Mesodermal cell (in vitro differentiated cells): ENCODE data around the gene RGS3.

Experiments used
- H3K27ac ChIP-seq: 2 replicates; pipeline ENCODE4 v1.7.0; 2013; ENCODE audit warnings: mild to moderate bottlenecking, low read depth, low read length, moderate library complexity; ENCODE audit not compliant: severe bottlenecking
- H3K36me3 ChIP-seq: 2 replicates; pipeline ENCODE4 v1.7.1; 2013; ENCODE audit warnings: mild to moderate bottlenecking, low read length, moderate library complexity; ENCODE audit not compliant: control insufficient read depth, insufficient read depth
- H3K4me1 ChIP-seq: one replicate; pipeline ENCODE4 v1.7.1; 2013; ENCODE audit warnings: mild to moderate bottlenecking, low read length; ENCODE audit not compliant: insufficient read depth, control insufficient read depth, poor library complexity, severe bottlenecking
- H3K4me3 ChIP-seq: 2 replicates; pipeline ENCODE4 v1.7.0; 2013; ENCODE audit warnings: low read length, control low read depth, mild to moderate bottlenecking; ENCODE audit not compliant: insufficient read depth, poor library complexity, severe bottlenecking; ENCODE audit errors: extremely low read depth
- H3K9me3 ChIP-seq: 2 replicates; pipeline ENCODE4 v1.7.1; 2013; ENCODE audit warnings: mild to moderate bottlenecking, low read length, moderate library complexity; ENCODE audit not compliant: control insufficient read depth
- WGBS, 2 experiments: methylation state at CpG; one replicate each; pipeline ENCODE4 v1.1.5; 2013; ENCODE audit warnings: missing lambda C conversion rate in 2 of 2; ENCODE audit not compliant: insufficient coverage in 2 of 2; 5-methylcytosine and 5-hydroxymethylcytosine counted together

The RGS3 gene

DNA sequence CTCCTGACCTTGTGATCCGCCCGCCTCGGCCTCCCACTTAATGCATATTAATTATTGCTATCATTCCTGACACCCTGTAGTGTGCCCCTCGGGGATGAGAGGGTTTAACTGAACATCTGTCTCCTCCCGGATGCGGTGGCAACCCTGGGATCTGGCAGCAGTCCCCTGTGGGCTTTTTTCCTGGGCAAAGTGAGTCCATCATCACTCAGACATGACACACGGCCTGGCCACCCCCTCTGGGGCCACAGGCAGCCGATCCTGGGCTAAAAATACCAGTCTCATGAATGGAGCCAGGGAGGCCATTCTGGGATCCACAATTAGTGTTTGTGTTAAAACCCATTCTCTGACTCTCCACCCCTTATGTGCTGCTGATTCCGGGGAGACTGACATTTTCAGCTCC is 161.2 kb downstream of the RGS3 start:
- no peak overlapping the region for H3K27ac ChIP-seq
- H3K36me3 ChIP-seq = no peaks in the 10 kb centered on the region
- WGBS, 2 experiments = 79 to 82% methylated on average over 8 of the region's 9 CpGs

GRCh38 chr9:113625486-113625885 is 162.0 kb downstream of the RGS3 start:
- Histone ChIP-seq H3K27ac (no peak overlapping the region), H3K4me3 (no peak overlapping the region), H3K36me3 (no peaks in the 10 kb centered on the region), H3K4me1 (peaks cover 33% of the 10 kb centered on the region), H3K9me3 (no peaks in the 10 kb centered on the region)
- 99 to 100% methylated on average over 7 of the region's 8 CpGs for WGBS, 2 experiments

More for the DNA sequence above, 161.2 kb downstream of the RGS3 start:
- H3K9me3 ChIP-seq = no peaks in the 10 kb centered on the region
- peaks cover 40% of the 10 kb centered on the region for H3K4me1 ChIP-seq
- no peak overlapping the region for H3K4me3 ChIP-seq

DNA sequence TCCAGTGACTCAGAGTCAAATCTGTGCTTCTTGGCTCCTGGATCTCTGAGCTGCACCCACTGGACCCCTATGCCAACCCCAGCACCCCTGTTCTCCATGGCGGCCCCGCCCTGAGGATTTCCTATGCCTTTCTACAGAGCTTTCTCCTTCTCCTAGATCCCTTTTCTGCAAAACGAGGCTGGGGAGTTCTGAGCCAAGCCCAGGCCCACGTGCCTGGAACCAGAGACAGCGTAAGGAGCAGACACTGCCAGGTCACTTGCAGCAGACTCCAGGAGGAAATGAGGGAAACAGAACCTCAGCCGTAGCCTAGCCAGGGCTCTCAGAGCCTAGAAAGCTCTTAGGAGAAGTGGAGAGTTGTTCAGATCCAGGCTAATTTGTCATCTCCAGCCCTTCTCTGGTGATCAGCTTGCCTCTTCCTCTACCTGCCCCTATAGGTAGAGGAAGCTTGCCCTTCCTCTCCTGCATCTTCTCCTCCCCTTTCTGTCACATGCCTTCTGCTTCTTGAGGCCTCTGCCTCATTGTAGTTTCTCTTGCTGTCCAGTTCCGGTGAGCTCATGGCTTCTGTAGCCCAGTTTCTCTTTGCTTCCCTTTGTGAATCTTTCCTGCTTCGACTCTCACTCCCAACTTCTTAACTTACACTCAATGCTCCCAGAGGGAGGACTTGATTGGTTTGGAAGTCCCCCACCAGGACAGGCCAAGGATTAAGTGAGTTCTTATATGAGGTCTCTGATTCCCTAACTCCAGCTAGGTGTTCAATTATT is 163.4 kb downstream of the RGS3 start:
- 90 to 100% methylated on average over 3 to 6 of the region's 8 CpGs for WGBS, 2 experiments
- Histone ChIP-seq H3K9me3 (no peaks in the 10 kb centered on the region), H3K4me3 (no peak overlapping the region), H3K4me1 (peaks cover 24% of the 10 kb centered on the region), H3K27ac (no peak overlapping the region), H3K36me3 (no peaks in the 10 kb centered on the region)

GRCh38 chr9:113628621-113629020 is 165.1 kb downstream of the RGS3 start:
- WGBS, 2 experiments = 91 to 94% methylated on average over 1 to 3 of the region's 4 CpGs

DNA sequence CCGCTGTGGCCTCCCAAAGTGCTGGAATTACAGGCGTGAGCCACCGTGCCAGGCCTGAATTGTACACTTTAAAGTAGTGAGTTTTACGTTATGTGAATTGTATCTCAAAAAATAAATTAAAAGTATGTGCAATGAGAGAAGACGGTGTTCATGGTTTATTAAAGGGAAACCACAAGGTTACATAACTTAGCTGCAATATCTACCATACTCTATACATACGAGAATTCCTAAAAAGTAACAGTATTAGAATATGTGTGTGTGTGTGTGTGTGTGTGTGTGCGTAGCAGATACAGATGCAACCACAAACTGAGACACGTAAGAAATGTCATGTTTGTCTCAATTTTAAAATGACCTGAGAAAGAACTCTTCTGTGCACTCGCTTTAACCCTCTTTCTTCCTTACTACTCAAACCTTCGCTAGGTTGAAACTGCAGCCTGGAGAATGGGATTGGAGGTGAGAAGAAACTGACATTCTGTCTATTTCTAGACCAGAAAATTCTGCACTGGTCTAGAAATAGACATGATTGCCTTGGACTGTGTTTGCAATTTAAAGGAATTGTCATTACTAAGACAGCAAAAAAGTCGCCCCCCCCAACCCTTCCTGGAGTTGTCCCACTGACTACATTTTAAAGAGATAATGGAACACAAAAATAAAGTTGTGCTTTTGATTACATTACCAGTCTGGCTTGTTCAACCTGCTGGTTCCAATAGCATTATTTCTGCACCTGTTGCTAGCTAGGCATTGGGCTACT is 167.0 kb downstream of the RGS3 start:
- H3K4me1 ChIP-seq = peaks cover 33% of the 10 kb centered on the region
- H3K4me3 ChIP-seq = no peak overlapping the region
- no peaks in the 10 kb centered on the region for H3K9me3 ChIP-seq
- 89 to 100% methylated on average over 1 to 3 of the region's 11 CpGs for WGBS, 2 experiments
- H3K27ac ChIP-seq = no peak overlapping the region
- no peaks in the 10 kb centered on the region for H3K36me3 ChIP-seq

More at GRCh38 chr9:113628621-113629020, 165.1 kb downstream of the RGS3 start:
- peaks cover 19% of the 10 kb centered on the region for H3K4me1 ChIP-seq
- no peaks in the 10 kb centered on the region for H3K36me3 ChIP-seq
- H3K4me3 ChIP-seq = no peak overlapping the region
- H3K27ac ChIP-seq = no peak overlapping the region
- H3K9me3 ChIP-seq = no peaks in the 10 kb centered on the region

DNA sequence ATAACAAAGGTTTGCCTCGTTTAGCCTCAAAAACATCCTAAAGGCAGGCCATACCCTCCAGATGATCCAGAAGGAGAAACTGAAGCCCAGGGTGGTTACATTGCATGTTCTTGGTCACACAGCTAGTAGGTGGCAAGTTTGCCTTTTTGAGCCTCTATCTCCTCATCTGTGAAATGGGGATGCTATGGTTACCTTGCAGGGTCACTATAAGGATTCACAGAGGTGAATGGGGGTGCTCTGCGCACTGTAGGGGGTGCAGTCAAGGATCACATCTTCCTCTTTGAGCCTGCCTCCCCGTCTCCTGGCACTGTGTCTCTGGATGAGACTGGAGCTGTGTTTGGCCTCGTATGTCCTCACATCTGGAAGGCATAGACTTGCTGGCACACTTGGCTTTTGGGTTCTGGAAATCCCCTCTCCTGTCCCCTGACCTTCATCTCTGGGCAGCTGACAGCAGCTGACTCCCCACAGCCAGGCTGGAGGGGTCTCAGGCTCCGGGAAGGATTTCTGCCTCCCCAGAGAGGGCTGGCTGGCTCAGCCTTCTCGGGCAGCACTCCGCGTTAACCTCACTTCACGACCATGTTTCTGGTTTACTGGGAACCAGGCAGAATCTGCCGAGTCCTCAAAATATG is 167.7 kb downstream of the RGS3 start:
- no peak overlapping the region for H3K27ac ChIP-seq
- 89 to 91% methylated on average over 7 to 9 of the region's 10 CpGs for WGBS, 2 experiments
- H3K4me3 ChIP-seq = no peak overlapping the region
- H3K9me3 ChIP-seq = no peaks in the 10 kb centered on the region
- H3K4me1 ChIP-seq = peaks cover 40% of the 10 kb centered on the region
- H3K36me3 ChIP-seq = no peaks in the 10 kb centered on the region

DNA sequence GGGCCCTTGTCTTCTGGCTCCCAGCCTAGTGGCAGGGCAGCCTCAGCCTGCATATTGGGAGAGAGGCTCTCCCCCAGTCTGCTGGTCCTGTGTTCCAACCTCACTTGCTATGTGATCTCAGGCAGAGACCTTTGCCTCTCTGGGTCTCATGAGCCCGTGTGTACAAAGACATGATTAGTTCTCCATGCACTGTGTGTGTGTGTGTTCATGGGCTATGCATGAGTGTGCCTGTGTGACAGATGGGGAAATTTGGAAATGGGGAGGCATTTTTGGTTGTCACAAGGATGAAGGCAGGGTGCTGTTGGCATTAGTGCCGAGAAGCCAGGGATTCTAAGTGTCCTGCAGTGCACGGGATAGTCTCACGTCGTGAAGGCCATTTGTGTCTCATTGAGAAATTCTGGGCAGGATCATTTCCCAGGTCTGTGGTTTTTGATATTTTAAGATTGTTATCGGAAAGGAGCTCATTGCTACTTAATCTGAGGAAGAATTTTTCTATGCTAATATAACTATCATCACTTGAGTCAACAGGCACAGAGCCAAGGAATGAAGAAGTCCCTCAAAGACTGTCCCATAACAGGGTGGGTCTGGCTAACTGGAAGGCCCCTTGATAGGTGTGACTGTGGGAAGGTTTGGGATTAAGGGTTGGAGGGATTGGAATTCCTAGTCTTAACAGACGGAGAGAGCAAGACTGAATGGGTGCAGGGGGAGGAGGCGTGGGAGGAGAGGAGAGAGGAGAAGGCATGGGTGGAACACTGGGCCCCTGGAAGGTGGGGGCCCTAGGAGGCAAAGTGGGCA is 168.5 kb downstream of the RGS3 start:
- H3K4me3 ChIP-seq = no peak overlapping the region
- no peaks in the 10 kb centered on the region for H3K36me3 ChIP-seq
- peak overlapping the region; percentile 39 for H3K27ac ChIP-seq
- WGBS, 2 experiments = 71 to 73% methylated on average over 4 to 7 of the region's 8 CpGs
- H3K4me1 ChIP-seq = peaks cover 44% of the 10 kb centered on the region
- no peaks in the 10 kb centered on the region for H3K9me3 ChIP-seq

- peaks cover 44% of the 10 kb centered on the region for H3K4me1 ChIP-seq
- no peaks in the 10 kb centered on the region for H3K36me3 ChIP-seq
- H3K4me3 ChIP-seq = no peak overlapping the region
- H3K9me3 ChIP-seq = no peaks in the 10 kb centered on the region
- 87 to 91% methylated on average over 12 to 14 of the region's 15 CpGs for WGBS, 2 experiments
- peak overlapping the region; percentile 58 for H3K27ac ChIP-seq
These were observed 169.5 kb downstream of the RGS3 start for GRCh38 chr9:113632776-113633590.

DNA sequence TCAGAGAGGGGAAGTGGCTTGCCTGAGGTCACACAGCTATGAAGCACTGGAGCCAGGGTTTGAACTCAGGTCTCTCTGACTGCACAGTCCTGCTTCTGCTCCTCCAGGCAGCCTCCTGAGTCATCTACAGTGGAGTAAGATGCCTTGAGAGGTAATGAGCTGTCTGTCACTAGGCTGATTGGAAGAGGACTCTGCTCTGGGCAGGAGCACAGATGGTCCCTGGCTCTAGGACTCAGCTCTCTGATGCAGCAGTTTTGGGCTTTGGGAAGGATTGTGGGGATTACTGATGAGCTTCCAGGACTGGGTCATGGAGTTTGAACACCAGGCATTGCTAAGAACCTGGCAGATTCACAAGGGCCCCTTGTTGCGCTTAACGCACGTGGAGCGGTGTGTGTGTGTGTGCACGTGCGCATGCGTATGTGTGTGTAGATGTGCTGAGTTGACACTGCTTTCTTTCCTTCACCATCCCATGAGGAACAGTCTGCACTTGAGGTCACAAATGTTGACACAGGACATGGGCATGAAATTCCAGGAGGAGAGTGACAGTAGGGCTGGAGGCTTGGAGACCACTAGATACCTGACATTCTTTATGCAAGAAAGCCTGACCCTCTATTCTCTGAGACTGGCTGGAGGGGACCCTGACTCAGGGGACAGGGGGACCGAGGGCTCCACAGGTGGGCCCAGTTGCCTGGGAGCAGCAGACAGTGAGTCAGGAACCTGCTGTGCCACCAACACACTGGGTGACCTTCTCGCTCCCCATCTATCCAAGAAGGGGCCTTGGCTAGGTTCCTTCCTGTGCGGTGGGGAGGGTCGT is 170.5 kb downstream of the RGS3 start:
- Histone ChIP-seq H3K27ac (peak overlapping the region; percentile 66), H3K4me3 (no peak overlapping the region), H3K4me1 (peaks cover 44% of the 10 kb centered on the region), H3K9me3 (no peaks in the 10 kb centered on the region), H3K36me3 (no peaks in the 10 kb centered on the region)
- 40 to 57% methylated on average over 1 to 5 of the region's 11 CpGs for WGBS, 2 experiments
